Esophagus muscularis mucosa (tissue), 4 donors: ENCODE data around the gene CSMD2. TPM values are rescaled to one million over a fixed set of nuclear protein-coding genes. Genes with fewer than 3 reads are reported as not detected.

Experiments used
- DNase-seq: peaks from one replicate; pipeline ENCODE4 v3.0.0-alpha.2; 2017; ENCODE audit errors: extremely low spot score
- H3K27ac ChIP-seq, 4 donors: fragments of 200-600 bp; sonication (generic); replicated peaks in 1 of 4; 1 replicate in 3 of 4; 2 replicates in 1 of 4; pipeline ENCODE4 v1.5.1; 2016 to 2019; ENCODE audit warnings: mild to moderate bottlenecking in 1 of 4
- H3K27me3 ChIP-seq, 4 donors: fragments of 200-600 bp; sonication (generic); one replicate each; pipeline versions ENCODE4 v1.5.1 to v1.6.0; 2016 to 2019
- H3K36me3 ChIP-seq, 4 donors: fragments of 200-600 bp; sonication (generic); one replicate each; pipeline ENCODE4 v1.5.1; 2016 to 2019
- H3K4me1 ChIP-seq, 4 donors: fragments of 200-600 bp; sonication (generic); one replicate each; pipeline ENCODE4 v1.5.1; 2016 to 2019
- H3K4me3 ChIP-seq, 4 donors: fragments of 200-600 bp; sonication (generic); 1 replicate in 2 of 4; 2 replicates in 2 of 4; pipeline ENCODE4 v1.5.1; 2016 to 2019; ENCODE audit warnings: mild to moderate bottlenecking in 4 of 4, moderate library complexity in 1 of 4
- H3K9me3 ChIP-seq, 4 donors: fragments of 200-600 bp; sonication (generic); 1 replicate in 3 of 4; 2 replicates in 1 of 4; pipeline ENCODE4 v1.5.1; 2016 to 2019
- CTCF ChIP-seq, 3 experiments: fragments of 200-600 bp in 2 of 3; fragments of 450-650 bp in 1 of 3; sonication (generic) in 2 of 3; IDR thresholded peaks; one replicate each; pipeline ENCODE4 v1.5.1; 2017 to 2019; ENCODE audit warnings: antibody characterized with exemption in 3 of 3, mild to moderate bottlenecking in 2 of 3, moderate library complexity in 1 of 3
- EP300 ChIP-seq: sonication (generic); formaldehyde crosslinking; IDR thresholded peaks from one replicate; pipeline ENCODE4 v1.6.1; 2017; ENCODE audit warnings: antibody characterized with exemption
- POLR2A ChIP-seq: fragments of 450-650 bp; IDR thresholded peaks from one replicate; pipeline ENCODE4 v1.6.1; 2017; ENCODE audit warnings: antibody characterized with exemption, moderate library complexity, mild to moderate bottlenecking, low read depth
- POLR2AphosphoS5 ChIP-seq, 2 donors: sonication (generic); formaldehyde crosslinking; IDR thresholded peaks; one replicate each; pipeline ENCODE4 v1.6.1; 2017; ENCODE audit warnings: antibody characterized with exemption in 2 of 2
- WGBS: methylation state at CpG from one replicate; pipeline ENCODE4 v1.1.5; 2018; 5-methylcytosine and 5-hydroxymethylcytosine counted together
- intact Hi-C: fragments of 100-400 bp; cut with DNase I; formaldehyde crosslinking; loops from one replicate; pipeline ENCODE4 v1.15.1; 2023
- total RNA-seq, 4 donors: library from RNA; depleted of rRNA; stranded (reverse); fragments of >200 nt; gene quantifications; one replicate each; pipeline versions ENCODE4 v1.1.0 to v1.2.1, GENCODE V29; 2016

CSMD2 gene
- total RNA-seq, 4 donors from 2014 or later = 0.26 to 0.75 (median 0.37) TPM

DNA sequence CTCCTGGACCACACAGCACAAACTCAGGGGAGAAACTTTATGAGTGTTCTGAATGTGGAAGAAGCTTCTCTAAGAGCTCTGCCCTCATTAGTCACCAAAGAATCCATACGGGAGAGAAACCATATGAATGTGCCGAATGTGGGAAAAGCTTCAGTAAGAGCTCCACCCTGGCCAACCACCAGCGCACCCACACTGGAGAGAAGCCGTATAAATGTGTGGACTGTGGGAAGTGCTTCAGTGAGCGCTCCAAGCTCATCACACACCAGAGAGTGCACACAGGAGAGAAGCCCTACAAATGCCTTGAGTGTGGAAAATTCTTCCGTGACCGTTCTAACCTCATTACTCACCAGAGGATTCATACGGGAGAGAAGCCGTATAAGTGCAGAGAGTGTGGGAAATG lies 670.1 kb downstream of the CSMD2 start:
- no peak for DNase-seq
- H3K27ac ChIP-seq = no peak overlapping the region
- intact Hi-C loops = no loop called here
- H3K4me1 ChIP-seq = no peaks in the 10 kb centered on the region
- TF ChIP-seq POLR2A (no peak), EP300 (no peak), POLR2AphosphoS5 (IDR thresholded peaks at IDR 0.05) (no peak), CTCF (IDR thresholded peaks at IDR 0.05) (no peak)
- peaks cover 49 to 67% (median 63%) of the 10 kb centered on the region in 4 donors for H3K36me3 ChIP-seq
- whole genome bisulfite sequencing = 98% methylated on average over 9 of the region's 9 CpGs
- H3K27me3 ChIP-seq = no peaks in the 10 kb centered on the region
- peaks cover 0 to 54% (median 47%) of the 10 kb centered on the region in 4 donors for H3K9me3 ChIP-seq
- H3K4me3 ChIP-seq = no peak overlapping the region

GRCh38 chr1:33488624-33489023 lies 676.4 kb downstream of the CSMD2 start:
- H3K36me3 ChIP-seq = peaks cover 52 to 77% (median 69%) of the 10 kb centered on the region in 4 donors
- H3K4me3 ChIP-seq = no peak overlapping the region
- H3K4me1 ChIP-seq = no peaks in the 10 kb centered on the region
- DNase-seq = no peak
- H3K9me3 ChIP-seq = peaks cover 0 to 25% (median 17%) of the 10 kb centered on the region in 4 donors
- WGBS = 91% methylated on average over 2 of the region's 2 CpGs
- intact Hi-C loops = no loop called here
- no peak overlapping the region for H3K27ac ChIP-seq
- TF ChIP-seq CTCF (IDR thresholded peaks at IDR 0.05) (no peak), POLR2AphosphoS5 (IDR thresholded peaks at IDR 0.05) (no peak), EP300 (no peak), POLR2A (no peak)
- H3K27me3 ChIP-seq = no peaks in the 10 kb centered on the region

GRCh38 chr1:33482412-33482811 lies 682.6 kb downstream of the CSMD2 start:
- no peaks in the 10 kb centered on the region for H3K4me1 ChIP-seq
- peaks cover 0 to 16% (median 11%) of the 10 kb centered on the region in 4 donors for H3K9me3 ChIP-seq
- intact Hi-C loops = no loop called here
- 79% methylated on average over 2 of the region's 2 CpGs for WGBS
- H3K4me3 ChIP-seq = no peak overlapping the region
- no peaks in the 10 kb centered on the region for H3K27me3 ChIP-seq
- peaks cover 14 to 52% (median 45%) of the 10 kb centered on the region in 4 donors for H3K36me3 ChIP-seq
- no peak overlapping the region for H3K27ac ChIP-seq
- DNase-seq = no peak
- no peak for TF ChIP-seq POLR2AphosphoS5 (IDR thresholded peaks at IDR 0.05)
- no peak for TF ChIP-seq POLR2A
- TF ChIP-seq EP300 = no peak
- TF ChIP-seq CTCF (IDR thresholded peaks at IDR 0.05) = no peak

DNA sequence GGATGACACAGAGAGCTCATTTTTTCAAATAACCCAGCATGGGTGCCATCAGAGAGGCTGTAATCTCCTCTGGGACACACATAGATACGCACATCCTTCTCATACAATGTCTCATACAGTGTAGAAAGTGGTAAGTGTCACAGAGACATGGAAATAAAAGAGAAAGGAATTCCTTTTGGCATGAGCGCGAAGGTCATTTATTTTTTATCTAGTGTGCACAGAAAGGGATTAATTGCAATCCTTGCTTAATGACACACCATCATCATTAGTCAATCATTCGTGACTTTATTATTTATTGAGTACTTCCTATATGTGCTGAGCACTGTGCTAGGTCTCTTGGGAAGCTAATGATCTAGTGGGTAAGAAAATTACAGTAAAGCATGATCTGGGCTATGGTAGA lies 687.6 kb downstream of the CSMD2 start:
- TF ChIP-seq POLR2AphosphoS5 (IDR thresholded peaks at IDR 0.05) (no peak), POLR2A (no peak), EP300 (no peak), CTCF (IDR thresholded peaks at IDR 0.05) (no peak)
- Histone ChIP-seq H3K9me3 (no peaks in the 10 kb centered on the region), H3K4me3 (no peak overlapping the region), H3K36me3 (peaks cover 9 to 31% (median 25%) of the 10 kb centered on the region in 4 donors), H3K4me1 (peaks cover 9 to 20% (median 17%) of the 10 kb centered on the region in 4 donors), H3K27me3 (no peaks in the 10 kb centered on the region), H3K27ac (no peak overlapping the region)
- WGBS = 84% methylated on average over 4 of the region's 4 CpGs
- no peak for DNase-seq
- intact Hi-C loops = loop anchor here (10.0 kb wide), 1 partner anchor 353 kb away; no protein-coding TSS in a partner anchor

- Histone ChIP-seq H3K4me3 (no peak overlapping the region), H3K4me1 (peaks cover 27 to 45% (median 41%) of the 10 kb centered on the region in 4 donors), H3K9me3 (no peaks in the 10 kb centered on the region), H3K27me3 (no peaks in the 10 kb centered on the region), H3K27ac (no peak overlapping the region), H3K36me3 (peaks cover 0 to 8% (median 2%) of the 10 kb centered on the region in 4 donors)
- TF ChIP-seq POLR2AphosphoS5 (IDR thresholded peaks at IDR 0.05) (no peak), CTCF (IDR thresholded peaks at IDR 0.05) (no peak), EP300 (no peak), POLR2A (no peak)
- no peak for DNase-seq
- intact Hi-C loops = loop anchor here (5.0 to 10.0 kb wide), 4 partner anchors 42 to 349 kb away; partner anchors contain the start of gene PHC2
Measured at GRCh38 chr1:33473900-33474299, 691.1 kb downstream of the CSMD2 start.
